GM19463 (cell line): ENCODE results near the gene GALR3.

Experiments
- ATAC-seq: cut with Tn5 transposase; IDR thresholded peaks from one replicate; pipeline ENCODE4 v1.9.1; 2021; ENCODE audit warnings: mild to moderate bottlenecking, moderate library complexity; ENCODE audit not compliant: unreplicated experiment

The GALR3 gene

DNA sequence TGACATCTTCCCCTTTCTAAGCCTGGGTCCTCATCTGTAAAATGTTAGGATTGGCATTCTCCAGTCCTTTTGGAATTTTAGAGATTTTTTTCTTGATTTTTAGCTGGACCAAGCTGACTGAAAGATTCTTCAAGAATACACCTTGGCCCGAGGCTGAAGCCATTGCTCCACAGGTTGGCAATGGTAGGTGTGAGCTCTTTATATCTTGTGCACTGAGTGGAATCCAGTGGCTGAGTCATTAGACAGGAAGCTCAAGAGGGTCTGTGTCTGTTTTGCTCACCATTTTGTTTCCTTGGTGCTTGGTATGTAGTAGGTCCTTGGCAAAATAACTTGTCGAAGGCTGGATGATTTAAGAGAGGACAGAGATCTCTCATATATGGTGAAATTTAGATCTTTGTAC lies 32.3 kb downstream of the GALR3 start:
- ATAC-seq = no peak

DNA sequence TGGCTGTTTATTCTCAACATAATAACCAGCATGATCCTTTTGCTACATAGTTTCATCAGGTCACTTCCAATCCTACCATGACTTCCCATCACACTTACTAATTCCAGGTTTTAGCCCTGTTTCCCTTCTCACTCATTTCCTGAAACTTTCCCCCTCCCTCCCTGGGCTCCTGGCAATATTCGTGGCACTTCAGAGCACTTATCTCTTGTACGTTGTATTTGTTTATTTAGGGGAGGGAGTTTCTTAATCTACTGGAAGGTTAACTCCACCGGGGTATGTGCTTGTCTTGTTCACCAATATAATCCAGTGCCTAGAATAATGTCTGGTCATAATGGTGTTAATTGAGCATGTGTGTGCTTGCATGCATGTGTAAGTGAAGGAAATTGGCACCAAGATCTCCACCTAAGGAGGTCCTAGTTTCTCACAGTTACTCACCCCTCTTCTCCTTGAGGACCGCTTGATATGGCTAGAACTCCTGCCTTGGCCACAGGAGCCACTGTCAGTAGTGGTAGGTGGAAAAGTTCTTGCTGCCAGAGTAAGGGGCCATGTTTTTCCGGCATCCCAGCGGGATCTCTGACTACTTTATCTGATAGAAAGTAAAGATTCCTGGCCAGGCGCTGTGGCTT lies 37.7 kb downstream of the GALR3 start:
- no peak for ATAC-seq

DNA sequence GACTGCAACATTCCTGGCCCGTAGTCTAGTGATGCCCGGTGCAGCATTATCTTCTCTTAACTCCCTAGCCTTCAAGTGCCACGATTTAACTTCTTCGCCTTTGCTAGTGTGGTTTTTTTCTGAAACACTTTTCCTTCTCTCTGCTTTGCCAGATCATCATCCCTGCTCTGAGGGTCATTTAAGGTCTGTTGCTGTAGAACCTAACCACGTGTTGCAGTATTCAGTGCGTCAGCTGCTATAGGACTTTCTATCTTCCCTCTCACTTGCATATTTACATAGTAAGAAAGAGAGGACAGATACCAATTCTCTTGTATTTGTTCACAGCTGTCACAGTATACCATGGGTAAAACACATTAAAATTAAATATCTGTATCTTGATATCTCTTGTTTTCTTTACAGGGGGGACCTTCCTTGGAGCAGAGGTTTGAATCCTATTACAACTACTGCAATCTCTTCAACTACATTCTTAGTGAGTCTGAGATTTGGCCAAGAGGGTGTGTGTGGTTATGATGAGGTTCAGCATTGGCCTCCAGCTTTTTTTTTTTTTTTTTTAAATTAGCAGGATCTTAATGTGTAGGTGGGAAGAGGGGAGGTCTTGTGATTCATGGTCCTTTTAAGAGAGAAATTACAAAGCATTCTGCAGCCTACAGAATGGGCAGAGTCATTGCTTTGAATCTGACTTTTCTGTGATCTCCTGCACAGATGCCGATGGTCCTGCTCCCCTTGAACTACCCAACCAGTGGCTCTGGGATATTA lies 39.6 kb downstream of the GALR3 start:
- ATAC-seq = no peak

DNA sequence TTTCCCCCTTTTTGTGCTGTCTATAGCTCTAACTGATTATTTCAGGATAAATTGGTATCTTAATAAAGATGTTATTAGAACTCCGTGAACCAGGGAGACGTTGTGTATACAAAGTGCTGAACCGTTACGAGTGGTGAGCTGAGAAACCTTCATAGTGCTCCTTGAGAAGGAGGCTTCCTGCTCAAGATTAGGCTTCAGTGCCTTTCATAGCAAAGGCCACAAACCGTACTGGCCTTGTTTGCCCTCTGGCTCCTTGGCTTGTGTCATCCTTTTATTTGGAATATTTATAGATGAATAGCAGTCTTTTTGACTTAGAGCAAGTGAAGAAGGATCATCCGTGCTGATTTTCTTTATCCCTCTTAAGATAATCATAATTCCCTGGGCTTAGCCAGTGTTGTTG lies 42.3 kb downstream of the GALR3 start:
- no peak for ATAC-seq

DNA sequence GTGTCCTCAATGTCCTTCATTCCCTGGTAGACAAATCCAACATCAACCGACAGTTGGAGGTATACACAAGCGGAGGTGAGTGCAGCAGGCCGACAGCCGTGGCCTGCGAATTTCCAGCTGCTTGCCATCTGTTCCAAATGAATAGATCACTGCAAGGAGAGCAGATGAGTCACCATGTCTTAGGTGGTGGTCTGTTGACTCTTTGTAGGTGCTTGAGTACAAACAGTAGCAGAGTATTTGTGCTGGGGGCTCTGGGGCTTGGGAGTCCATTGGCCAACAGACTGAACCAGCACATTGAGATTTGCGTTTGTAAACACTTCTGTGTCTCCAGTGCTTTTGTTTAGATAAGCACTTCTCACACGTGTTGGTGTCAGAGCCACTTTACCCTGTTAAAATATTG lies 47.1 kb downstream of the GALR3 start:
- ATAC-seq = no peak
